Anterior cingulate cortex (tissue), 58 donors: Measurements from ENCODE around the gene BRD9.
"Not testable (repeated sequence)": the region's sequence is repeated elsewhere in the genome, so short reads cannot be mapped to it uniquely, and the experiment has no call there.

Experiments
- DNase-seq, 58 donors: peaks; one replicate each; lab custom pipeline; 2025; lab: John Stamatoyannopoulos, UW

BRD9 gene

DNA sequence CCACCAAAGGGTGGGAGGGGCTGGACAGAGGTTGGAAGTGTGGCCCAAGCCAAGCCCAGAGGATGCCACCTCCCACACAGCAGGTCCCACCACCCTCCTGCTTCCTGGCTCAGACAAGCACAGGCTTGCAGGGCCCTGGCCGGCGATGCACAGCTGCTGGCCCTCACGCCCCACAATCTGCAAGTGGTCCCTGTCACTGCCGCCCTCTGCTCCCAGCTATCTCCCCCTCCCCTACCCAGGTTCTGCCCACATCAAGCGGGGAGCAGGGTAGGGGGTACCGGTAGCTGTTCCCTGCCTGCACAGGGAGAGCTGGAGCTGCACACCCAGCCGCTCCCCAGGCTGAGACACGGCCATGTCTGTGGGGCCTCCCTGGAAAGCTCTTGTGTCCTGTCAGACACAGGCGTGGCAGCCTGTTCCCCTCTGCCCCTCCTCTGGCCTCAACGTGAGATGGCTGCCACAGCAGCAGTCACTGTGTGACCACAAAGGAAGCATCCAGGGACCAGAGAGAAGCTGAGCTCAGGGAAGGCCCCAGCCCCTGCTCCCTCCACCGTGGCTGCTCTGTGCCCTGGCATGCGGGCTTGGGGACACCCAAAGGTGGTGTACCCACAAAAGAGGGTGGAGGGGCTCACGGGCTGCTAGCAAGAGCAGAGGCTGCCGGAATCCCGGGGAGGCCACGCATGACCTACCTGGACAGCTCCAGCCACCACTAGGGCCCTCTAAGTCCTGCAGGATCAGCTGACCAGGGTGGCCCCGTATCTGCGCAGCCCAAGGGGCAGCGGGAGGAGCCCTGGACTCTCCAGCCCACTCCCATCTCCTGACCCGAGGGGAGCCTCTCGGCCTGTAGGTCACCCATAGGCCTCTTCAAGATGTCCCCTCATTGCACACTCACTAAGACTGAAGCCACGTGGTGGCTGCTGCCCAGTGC, 30.9 kb downstream of the BRD9 start:
- DNase-seq: no peak

- DNase-seq: no peak
Measured at GRCh38 chr5:860506-861150, 32.0 kb downstream of the BRD9 start.

DNA sequence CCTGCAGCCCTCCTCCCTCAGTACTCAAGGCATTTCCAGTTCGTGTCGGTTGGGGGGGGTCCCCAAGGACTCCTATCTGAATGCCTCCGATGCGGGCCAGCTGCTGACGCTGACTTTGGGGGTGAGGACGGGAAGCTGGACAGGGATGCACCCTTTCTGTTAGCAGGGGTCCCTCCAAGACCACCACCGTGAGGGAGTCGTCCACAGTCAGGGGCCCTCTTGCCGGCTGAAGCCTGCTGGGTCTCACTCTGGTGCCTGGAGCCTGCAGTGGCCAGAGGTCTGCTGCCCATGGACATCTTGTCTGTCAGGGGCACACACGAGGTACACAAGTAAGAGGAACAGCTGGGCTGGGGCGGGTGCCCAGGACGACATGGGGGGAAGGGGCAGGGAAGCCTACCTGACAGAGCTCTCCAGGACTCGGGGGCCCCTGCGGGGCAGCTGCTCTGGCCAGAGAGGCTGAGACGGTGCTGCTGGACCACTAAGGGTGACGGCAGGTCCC, 32.8 kb downstream of the BRD9 start:
- no peak for DNase-seq

DNA sequence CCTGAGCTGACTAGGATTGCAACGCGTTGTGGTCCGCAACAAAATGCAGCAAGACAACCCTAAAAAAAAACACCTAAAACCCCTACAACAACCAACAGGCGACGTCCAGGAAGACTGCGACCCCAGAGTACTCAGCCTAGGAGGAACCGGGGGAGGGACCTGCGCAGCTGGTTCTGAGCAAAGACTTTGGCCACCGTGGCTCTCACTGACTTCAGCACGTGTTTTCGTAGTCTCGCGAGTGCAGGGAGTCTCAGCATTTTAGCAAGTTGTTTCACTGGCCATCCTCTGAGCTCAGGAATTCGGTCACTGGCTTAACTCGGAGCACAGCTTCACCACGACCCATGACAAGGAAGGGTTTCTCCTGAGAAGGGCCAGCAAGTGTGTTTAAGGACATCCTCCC, 33.2 kb downstream of the BRD9 start:
- no peak for DNase-seq

DNA sequence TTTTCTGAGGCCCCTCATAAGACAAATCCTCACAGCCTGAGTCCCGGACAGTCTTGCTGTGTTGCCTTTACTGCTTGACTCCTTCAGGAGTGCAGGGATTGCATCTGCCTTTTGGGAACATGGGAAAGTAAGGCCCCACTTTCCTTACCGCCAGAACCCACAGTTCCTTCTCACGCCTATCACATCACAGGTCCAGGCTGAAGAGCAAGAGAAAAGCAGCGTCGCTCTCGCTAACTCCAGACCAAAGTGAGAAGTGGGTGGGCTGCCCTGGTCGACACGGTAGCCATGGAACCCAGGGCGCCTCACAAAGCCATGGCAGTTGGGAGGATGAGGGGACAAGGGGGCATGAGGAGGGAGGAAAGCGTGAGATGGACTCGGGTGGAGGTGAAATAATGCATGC, 33.9 kb downstream of the BRD9 start:
- no peak for DNase-seq

GRCh38 chr5:856531-857425, 35.8 kb downstream of the BRD9 start:
- no peak for DNase-seq

DNA sequence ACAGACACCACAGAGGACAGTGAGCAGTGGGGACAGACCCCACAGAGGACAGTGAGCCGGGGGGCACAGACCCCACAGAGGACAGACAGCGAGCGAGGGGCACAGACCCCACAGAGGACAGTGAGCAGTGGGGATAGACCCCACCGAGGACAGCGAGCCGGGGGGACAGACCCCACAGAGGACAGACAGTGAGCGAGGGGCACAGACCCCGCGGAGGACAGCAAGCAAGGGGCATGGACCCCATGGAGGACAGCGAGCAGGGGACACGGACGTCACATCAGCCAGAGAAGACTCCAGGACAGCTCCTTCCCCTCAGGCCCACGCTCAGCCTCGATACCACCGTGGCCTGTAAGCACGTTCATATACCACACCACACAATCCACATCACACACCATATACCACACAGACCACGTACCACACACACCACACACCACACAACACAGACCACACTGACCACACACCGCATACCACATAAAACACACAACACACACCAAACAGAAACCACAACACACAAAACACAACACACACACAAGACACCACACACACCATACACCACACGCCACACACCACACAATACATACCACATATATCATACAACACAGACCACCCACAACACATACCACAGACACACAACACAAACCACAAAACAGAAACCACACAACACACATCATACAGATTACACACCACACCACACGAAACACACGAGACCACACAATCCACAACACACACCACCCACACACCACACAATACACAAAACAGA, 36.6 kb downstream of the BRD9 start:
- no peak for DNase-seq

GRCh38 chr5:854966-855743, 37.4 kb downstream of the BRD9 start:
- DNase-seq: no peak

GRCh38 chr5:854217-854616, 38.4 kb downstream of the BRD9 start:
- DNase-seq: no peak

GRCh38 chr5:853416-854090, 39.0 kb downstream of the BRD9 start:
- not testable (repeated sequence) for DNase-seq

GRCh38 chr5:852431-853401, 39.9 kb downstream of the BRD9 start:
- DNase-seq: no peak

GRCh38 chr5:852018-852417, 40.6 kb downstream of the BRD9 start:
- no peak for DNase-seq

DNA sequence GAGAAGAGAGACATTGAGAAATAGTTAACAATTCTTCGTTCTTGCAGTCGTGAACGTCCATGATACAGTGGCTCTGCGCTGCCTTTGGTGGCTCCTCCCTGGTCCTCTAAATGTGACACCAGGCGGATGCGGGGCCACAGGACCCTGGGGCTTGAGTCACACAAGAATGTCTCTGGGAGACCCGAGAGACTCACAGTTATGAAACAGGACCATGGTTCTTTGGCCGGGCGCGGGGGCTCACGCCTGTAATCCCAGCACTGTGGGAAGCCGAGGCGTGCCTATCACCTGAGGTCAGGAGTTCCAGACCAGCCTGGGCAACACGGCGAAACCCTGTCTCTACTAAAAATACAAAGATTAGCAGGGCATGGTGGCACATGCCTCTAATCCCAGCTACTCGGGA, 41.0 kb downstream of the BRD9 start:
- no peak for DNase-seq

- no peak for DNase-seq
Measured at GRCh38 chr5:851076-851475, 41.5 kb downstream of the BRD9 start.

DNA sequence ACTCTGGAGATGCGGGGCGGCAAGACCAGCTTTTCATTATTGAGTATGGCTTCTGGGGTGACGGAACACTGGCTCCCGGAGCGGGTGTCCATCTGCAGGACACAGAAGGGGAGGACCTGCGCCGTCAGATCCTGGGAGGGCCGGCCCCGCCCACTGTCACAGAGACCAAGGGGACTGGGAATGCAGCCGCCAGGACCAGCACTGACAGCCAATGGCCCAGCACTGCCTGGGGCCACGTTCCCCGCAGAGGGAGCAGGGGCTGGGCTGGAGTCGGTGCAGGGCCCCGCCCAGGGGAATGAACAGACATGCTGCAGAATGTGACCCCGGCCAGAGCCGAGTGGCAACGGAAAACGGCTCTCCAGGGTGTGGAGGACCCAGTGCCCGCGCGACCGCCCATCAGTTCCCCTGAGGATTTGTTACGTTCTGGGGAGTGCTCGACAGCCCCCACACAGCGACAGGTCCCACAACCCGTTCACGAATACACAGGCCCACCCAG, 42.0 kb downstream of the BRD9 start, which contains the start of gene ZDHHC11:
Gene ZDHHC11, minus strand, starts transcription at position 476 of the 496 bp plus-strand sequence. Its CDS starts 384 bp downstream, at position 92.
- DNase-seq: peak in 5 of 58 donors; percentile 8 to 49 (median 24)

DNA sequence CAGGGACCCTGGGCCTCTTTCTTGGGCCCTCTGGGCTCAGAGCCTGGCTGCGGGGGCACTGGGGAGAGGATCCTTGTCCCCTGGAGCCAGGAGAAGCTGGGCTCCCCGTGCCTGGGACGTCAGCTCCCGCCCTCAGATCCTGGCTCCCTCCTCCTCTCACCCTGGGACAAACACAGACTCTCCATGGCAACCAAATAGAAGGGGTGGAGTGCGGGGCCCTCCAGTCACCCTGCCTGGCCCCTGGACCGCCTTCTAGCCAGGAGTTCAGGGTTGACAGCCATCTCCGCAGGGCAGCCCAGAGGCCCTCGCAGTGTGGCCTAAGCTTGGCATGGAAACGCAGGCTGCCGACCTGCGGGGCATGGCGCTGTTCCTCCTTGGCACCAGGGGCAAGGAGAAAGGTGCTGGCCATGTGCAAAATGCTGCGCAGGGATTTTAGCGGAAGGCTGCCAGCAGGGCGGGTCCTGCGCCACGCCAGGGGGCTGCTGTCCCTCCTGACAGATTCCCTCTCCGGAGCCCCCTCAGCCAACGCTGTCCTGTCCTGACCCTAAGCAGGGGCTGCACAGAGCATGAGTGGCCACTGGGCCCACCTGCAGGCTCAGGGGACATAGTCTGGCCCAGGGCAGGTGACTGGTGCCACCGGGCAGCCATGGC, 42.8 kb downstream of the BRD9 start:
- peak in 1 of 58 donors; percentile 35 for DNase-seq
